HG02610 (cell line): ENCODE results near the gene GMPR.

ENCODE experiments used
- ATAC-seq: cut with Tn5 transposase; IDR thresholded peaks from one replicate; pipeline ENCODE4 v1.9.1; 2021; ENCODE audit warnings: mild to moderate bottlenecking, moderate library complexity; ENCODE audit not compliant: unreplicated experiment

The GMPR gene

GRCh38 chr6:16238057-16238962 is at the start of gene GMPR:
GMPR (plus strand) TSS chr6:16238587; CDS start chr6:16238694, 107 bp downstream.
- ATAC-seq: peak; percentile 67

- no peak for ATAC-seq
Observed at GRCh38 chr6:16190214-16190613, 48.2 kb upstream of the GMPR start.

GRCh38 chr6:16196260-16196983 is 42.0 kb upstream of the GMPR start:
- no peak for ATAC-seq

- no peak for ATAC-seq
Observed at GRCh38 chr6:16196984-16197546, 41.3 kb upstream of the GMPR start.

- no peak for ATAC-seq
Observed at GRCh38 chr6:16198061-16198705, 40.2 kb upstream of the GMPR start.

- ATAC-seq: no peak
Observed at GRCh38 chr6:16199804-16200203, 38.6 kb upstream of the GMPR start.

- ATAC-seq: no peak
Observed at GRCh38 chr6:16200321-16200883, 38.0 kb upstream of the GMPR start.

- no peak for ATAC-seq
Observed at GRCh38 chr6:16201706-16202105, 36.7 kb upstream of the GMPR start.

- peak; percentile 13 for ATAC-seq
Observed at GRCh38 chr6:16204653-16205376, 33.6 kb upstream of the GMPR start.

- ATAC-seq: peak; percentile 90
Observed at GRCh38 chr6:16205377-16206144, 32.8 kb upstream of the GMPR start.

GRCh38 chr6:16206595-16207037 is 31.8 kb upstream of the GMPR start:
- no peak for ATAC-seq

GRCh38 chr6:16208989-16209388 is 29.4 kb upstream of the GMPR start:
- no peak for ATAC-seq

GRCh38 chr6:16209539-16209938 is 28.8 kb upstream of the GMPR start:
- no peak for ATAC-seq

- ATAC-seq: no peak
Observed at GRCh38 chr6:16212276-16212675, 26.1 kb upstream of the GMPR start.

- no peak for ATAC-seq
Observed at GRCh38 chr6:16216501-16217155, 21.8 kb upstream of the GMPR start.

- ATAC-seq: no peak
Observed at GRCh38 chr6:16217156-16217721, 21.1 kb upstream of the GMPR start.

- ATAC-seq: peak; percentile 51
Observed at GRCh38 chr6:16222826-16223225, 15.6 kb upstream of the GMPR start.

GRCh38 chr6:16223362-16223761 is 15.0 kb upstream of the GMPR start:
- ATAC-seq: no peak

GRCh38 chr6:16224409-16224808 is 14.0 kb upstream of the GMPR start:
- no peak for ATAC-seq
